ENCODE results near the gene LSM4. TPM values are rescaled to one million over a fixed set of nuclear protein-coding genes. Genes with fewer than 3 reads are reported as not detected.
A peak's percentile ranks its signal among the peaks of the same experiment; 100 is the strongest.

LSM4 gene
- total and polyA plus RNA-seq, 4 donors, result 32.2 to 91.8 (median 46.5) TPM

DNA sequence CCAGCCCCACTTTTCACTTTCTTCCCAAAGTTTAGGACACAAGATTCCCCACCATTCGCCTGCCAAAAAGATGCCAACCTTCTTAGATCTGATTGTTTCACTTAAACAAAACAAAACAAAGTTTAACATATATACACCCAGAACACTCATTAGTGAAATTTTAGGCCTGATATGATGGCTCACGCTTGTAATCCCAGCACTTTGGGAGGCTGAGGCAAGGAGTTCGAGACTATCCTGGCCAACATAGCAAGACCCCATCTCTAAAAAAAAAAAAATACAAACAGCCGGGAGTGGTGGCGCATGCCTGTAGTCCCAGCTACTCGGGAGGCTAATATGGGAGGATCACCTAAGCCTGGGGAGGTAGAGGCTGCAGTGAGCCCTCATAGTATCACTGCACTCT is 22.4 kb upstream of the LSM4 start:
- no peak overlapping the region for H3K27ac ChIP-seq (ENCODE audit: low read depth in 1 of 2, low read length in 2 of 2)
- no peaks in the 10 kb centered on the region for H3K9me3 ChIP-seq (ENCODE audit: control insufficient read depth, low read length)
- 91 to 95% methylated on average over 6 of the region's 6 CpGs for WGBS, 2 donors
- no peaks in the 10 kb centered on the region for H3K27me3 ChIP-seq (ENCODE audit: control insufficient read depth in 1 of 2, insufficient read depth in 2 of 2, low read length in 1 of 2)
- no peaks in the 10 kb centered on the region for H3K4me1 ChIP-seq (ENCODE audit: control insufficient read depth in 1 of 2, insufficient read depth in 2 of 2, low read length in 2 of 2)
- DNase-seq (no peak), ATAC-seq (ENCODE audit: low FRiP score) (no peak)
- H3K4me3 ChIP-seq (ENCODE audit: low read length in 2 of 2), result no peak overlapping the region
- intact Hi-C loops (cut with DNase I), result no loop called here
- no peaks in the 10 kb centered on the region for H3K36me3 ChIP-seq (ENCODE audit: control insufficient read depth in 1 of 2, insufficient read depth in 2 of 2, low read length in 1 of 2)

DNA sequence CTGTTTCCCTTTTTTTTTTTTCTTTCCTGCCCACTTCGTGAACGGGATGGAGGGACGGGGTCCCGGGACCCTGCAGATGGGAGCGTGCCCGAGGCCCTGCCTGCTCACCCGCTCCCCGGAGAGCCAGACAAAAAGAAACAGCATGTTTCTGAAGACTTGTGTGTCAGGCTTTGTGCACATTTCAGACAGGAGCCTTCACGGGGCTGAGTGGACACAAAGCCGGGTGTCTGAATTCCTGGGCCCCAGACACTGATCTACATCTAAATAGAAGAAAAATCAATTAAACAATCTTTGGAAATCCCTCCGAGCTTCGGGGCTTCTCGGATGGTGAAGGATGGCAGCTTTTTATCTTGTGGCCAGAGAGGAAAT is 21.7 kb upstream of the LSM4 start:
- 64 to 70% methylated on average over 13 of the region's 13 CpGs for WGBS, 2 donors
- no peaks in the 10 kb centered on the region for H3K27me3 ChIP-seq (ENCODE audit: control insufficient read depth in 1 of 2, insufficient read depth in 2 of 2, low read length in 1 of 2)
- no peak overlapping the region for H3K27ac ChIP-seq (ENCODE audit: low read depth in 1 of 2, low read length in 2 of 2)
- no peak for ATAC-seq (ENCODE audit: low FRiP score)
- H3K36me3 ChIP-seq (ENCODE audit: control insufficient read depth in 1 of 2, insufficient read depth in 2 of 2, low read length in 1 of 2), result no peaks in the 10 kb centered on the region
- no peak overlapping the region for H3K4me3 ChIP-seq (ENCODE audit: low read length in 2 of 2)
- no peaks in the 10 kb centered on the region for H3K9me3 ChIP-seq (ENCODE audit: control insufficient read depth, low read length)
- H3K4me1 ChIP-seq (ENCODE audit: control insufficient read depth in 1 of 2, insufficient read depth in 2 of 2, low read length in 2 of 2), result no peaks in the 10 kb centered on the region
- no peak for DNase-seq
- intact Hi-C loops (cut with DNase I), result no loop called here

DNA sequence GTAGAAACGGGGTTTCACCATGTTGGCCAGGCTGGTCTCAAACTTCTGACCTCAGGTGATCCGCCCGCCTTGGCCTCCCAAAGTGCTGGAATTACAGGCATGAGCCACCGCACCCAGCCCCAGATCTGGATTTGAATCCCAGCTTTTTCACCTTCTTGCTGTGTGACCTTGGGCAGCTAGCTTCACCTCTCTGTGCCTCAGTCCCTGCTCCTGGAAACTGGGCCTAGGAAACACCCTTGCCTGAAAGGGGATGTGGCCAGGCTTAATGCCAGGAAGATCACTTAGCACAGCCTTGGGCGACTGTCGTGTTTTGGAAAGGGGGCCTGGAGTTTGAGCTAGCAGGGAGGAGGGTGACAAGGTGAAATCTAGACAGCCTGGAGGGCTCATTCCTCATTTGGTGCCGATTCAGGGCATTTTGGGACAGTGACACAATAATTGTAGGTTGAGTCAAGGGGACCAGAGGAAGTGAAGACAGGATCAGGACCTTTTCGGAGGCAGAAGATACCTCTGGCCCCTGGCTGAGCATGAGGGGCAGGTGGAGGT is 19.3 kb upstream of the LSM4 start:
- WGBS, 2 donors, result 80% methylated on average over 8 of the region's 8 CpGs
- intact Hi-C loops (cut with DNase I), result no loop called here
- no peak overlapping the region for H3K27ac ChIP-seq (ENCODE audit: low read depth in 1 of 2, low read length in 2 of 2)

DNA sequence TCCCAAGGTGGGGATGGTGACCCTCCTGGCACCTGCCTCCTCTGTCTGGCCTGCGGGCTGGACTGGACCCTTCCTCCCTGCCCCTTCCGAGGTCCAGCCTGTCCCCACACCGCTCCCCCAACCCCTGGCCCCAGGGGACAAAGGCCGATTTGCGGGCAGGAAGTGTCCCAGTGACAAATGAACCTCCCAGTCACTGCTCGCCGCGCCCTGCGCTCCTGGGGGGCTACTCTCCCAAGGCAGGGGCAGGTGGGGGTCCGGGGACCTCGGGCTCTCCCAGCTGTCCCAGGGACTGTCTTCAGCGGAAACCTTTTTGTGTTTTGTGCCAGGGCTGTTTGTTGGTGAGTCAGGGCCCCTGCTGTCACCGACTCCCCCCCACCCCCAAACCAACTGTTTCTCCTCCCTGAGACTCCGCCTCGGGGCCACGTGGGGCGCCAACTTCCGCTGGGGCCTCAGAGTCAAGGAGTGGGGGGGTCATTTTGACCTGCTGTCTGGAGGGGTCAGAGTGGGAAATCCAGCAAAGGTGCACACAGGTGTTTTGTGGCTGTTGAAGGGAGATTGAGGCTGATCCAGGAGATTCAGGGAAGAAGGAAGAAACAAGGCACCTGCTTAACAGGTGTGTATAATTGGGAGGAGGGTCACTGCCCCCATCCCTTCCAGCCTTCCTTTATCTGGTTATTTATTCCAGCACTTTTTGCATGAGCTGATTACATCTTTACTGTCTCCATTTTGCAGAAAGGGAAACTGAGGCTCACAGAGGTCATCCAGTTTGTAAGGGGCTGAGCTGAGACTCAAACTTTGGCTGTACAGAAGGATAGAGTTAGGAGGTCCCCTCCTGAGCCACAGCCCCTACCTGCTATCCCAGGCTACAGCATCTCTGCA is 18.4 kb upstream of the LSM4 start:
- DNase-seq, result peak; percentile 72 to 88
- WGBS, 2 donors, result 0 to 2% methylated on average over 17 to 18 of the region's 18 CpGs
- intact Hi-C loops (cut with DNase I), result no loop called here

More for the DNA sequence above, 19.3 kb upstream of the LSM4 start:
- ATAC-seq (ENCODE audit: low FRiP score) (no peak), DNase-seq (no peak)
- Histone ChIP-seq H3K9me3 (ENCODE audit: control insufficient read depth, low read length) (no peaks in the 10 kb centered on the region), H3K4me1 (ENCODE audit: control insufficient read depth in 1 of 2, insufficient read depth in 2 of 2, low read length in 2 of 2) (no peaks in the 10 kb centered on the region), H3K36me3 (ENCODE audit: control insufficient read depth in 1 of 2, insufficient read depth in 2 of 2, low read length in 1 of 2) (no peaks in the 10 kb centered on the region), H3K27me3 (ENCODE audit: control insufficient read depth in 1 of 2, insufficient read depth in 2 of 2, low read length in 1 of 2) (no peaks in the 10 kb centered on the region), H3K4me3 (ENCODE audit: low read length in 2 of 2) (no peak overlapping the region)

DNA sequence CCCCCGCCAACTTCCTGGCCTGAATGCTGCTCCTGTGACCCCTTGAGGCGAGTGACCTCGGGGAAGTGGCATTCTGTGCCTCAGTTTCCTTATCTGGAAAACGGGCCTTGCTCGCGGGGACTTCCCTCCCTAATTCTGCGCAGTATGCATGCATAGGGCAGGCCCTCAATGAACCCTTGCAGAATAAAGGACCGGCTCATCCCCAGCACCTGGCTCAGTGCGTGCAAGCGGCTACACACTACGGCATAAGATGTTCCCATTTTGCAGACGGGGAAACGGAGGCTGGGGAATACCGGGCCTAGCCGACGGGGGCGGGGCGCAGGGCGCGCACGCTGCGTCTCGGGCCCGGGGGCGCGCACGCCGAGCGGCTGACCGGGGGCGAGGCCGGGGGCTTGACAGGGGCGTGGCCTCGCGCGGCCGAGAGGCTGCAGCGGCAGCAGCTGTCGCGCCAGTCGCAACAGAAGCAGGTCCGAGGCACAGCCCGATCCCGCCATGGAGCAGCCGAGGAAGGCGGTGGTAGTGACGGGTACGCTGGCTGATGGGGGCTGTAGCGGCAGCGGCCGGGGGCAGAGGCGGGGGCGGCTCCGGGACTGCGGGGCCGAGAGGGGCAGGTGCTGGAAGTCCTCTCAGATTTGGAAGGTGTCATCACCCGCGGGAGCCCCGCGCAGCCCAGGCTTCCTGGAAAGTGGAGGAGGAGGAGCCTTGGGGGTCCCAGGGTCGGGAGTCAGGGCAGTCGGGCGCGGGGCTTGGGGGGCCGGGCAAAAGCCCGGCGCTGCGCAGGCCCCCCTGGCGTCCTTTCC is 17.5 kb upstream of the LSM4 start, which contains the start of gene PGPEP1:
PGPEP1 (plus strand) TSS at position 409 of the 800 bp plus-strand sequence; CDS start at position 493, 84 bp downstream.
- H3K9me3 ChIP-seq (ENCODE audit: control insufficient read depth, low read length), result no peaks in the 10 kb centered on the region
- DNase-seq (peak; percentile 84 to 90), ATAC-seq (ENCODE audit: low FRiP score) (peak; percentile 86)
- intact Hi-C loops (cut with DNase I), result no loop called here
- no peaks in the 10 kb centered on the region for H3K4me1 ChIP-seq (ENCODE audit: control insufficient read depth in 1 of 2, insufficient read depth in 2 of 2, low read length in 2 of 2)
- no peaks in the 10 kb centered on the region for H3K36me3 ChIP-seq (ENCODE audit: control insufficient read depth in 1 of 2, insufficient read depth in 2 of 2, low read length in 1 of 2)
- H3K27ac ChIP-seq (ENCODE audit: low read depth in 1 of 2, low read length in 2 of 2), result peak within 1 kb of the TSS in 1 of 2 donors; percentile 81
- H3K4me3 ChIP-seq (ENCODE audit: low read length in 2 of 2), result peak within 1 kb of the TSS; percentile 55 to 95
- 5 to 7% methylated on average over 48 to 69 of the region's 69 CpGs for WGBS, 2 donors
- H3K27me3 ChIP-seq (ENCODE audit: control insufficient read depth in 1 of 2, insufficient read depth in 2 of 2, low read length in 1 of 2), result no peaks in the 10 kb centered on the region

More for the DNA sequence above, 18.4 kb upstream of the LSM4 start:
- Histone ChIP-seq H3K4me3 (ENCODE audit: low read length in 2 of 2) (peak overlapping the region; percentile 55 to 95), H3K4me1 (ENCODE audit: control insufficient read depth in 1 of 2, insufficient read depth in 2 of 2, low read length in 2 of 2) (no peaks in the 10 kb centered on the region), H3K27ac (ENCODE audit: low read depth in 1 of 2, low read length in 2 of 2) (peak overlapping the region in 1 of 2 donors; percentile 81), H3K36me3 (ENCODE audit: control insufficient read depth in 1 of 2, insufficient read depth in 2 of 2, low read length in 1 of 2) (no peaks in the 10 kb centered on the region), H3K27me3 (ENCODE audit: control insufficient read depth in 1 of 2, insufficient read depth in 2 of 2, low read length in 1 of 2) (no peaks in the 10 kb centered on the region), H3K9me3 (ENCODE audit: control insufficient read depth, low read length) (no peaks in the 10 kb centered on the region)
- peak; percentile 66 for ATAC-seq (ENCODE audit: low FRiP score)

DNA sequence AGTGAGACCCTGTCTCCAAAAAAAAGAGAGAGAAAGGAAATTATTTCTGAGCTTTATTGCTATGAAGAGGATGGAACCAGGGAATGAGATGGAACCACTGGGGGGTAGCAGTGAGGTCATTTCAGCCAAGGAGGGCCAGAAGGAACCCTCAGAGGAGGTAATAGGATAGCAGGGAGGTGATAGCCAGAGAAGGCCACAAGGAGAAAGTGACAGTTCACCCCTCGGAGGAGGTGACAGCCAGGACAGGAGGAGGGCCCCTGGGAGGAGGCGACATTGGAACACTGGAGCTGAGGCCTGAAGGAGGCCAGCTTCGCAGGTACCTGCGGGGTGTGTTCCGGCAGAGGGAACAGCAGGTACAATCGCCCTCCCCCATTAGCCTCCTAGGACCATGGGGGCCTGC is 16.8 kb upstream of the LSM4 start:
- intact Hi-C loops (cut with DNase I), result loop anchor here in 1 of 2 donors (10.0 kb wide), 1 partner anchor 125 kb away; no protein-coding TSS in a partner anchor
- no peaks in the 10 kb centered on the region for H3K9me3 ChIP-seq (ENCODE audit: control insufficient read depth, low read length)
- ATAC-seq (ENCODE audit: low FRiP score), result no peak
- H3K36me3 ChIP-seq (ENCODE audit: control insufficient read depth in 1 of 2, insufficient read depth in 2 of 2, low read length in 1 of 2), result no peaks in the 10 kb centered on the region
- H3K4me1 ChIP-seq (ENCODE audit: control insufficient read depth in 1 of 2, insufficient read depth in 2 of 2, low read length in 2 of 2), result no peaks in the 10 kb centered on the region
- H3K27ac ChIP-seq (ENCODE audit: low read depth in 1 of 2, low read length in 2 of 2), result no peak overlapping the region
- WGBS, 2 donors, result 52 to 60% methylated on average over 6 of the region's 6 CpGs
- no peaks in the 10 kb centered on the region for H3K27me3 ChIP-seq (ENCODE audit: control insufficient read depth in 1 of 2, insufficient read depth in 2 of 2, low read length in 1 of 2)
- H3K4me3 ChIP-seq (ENCODE audit: low read length in 2 of 2), result no peak overlapping the region
- DNase-seq, result no peak

DNA sequence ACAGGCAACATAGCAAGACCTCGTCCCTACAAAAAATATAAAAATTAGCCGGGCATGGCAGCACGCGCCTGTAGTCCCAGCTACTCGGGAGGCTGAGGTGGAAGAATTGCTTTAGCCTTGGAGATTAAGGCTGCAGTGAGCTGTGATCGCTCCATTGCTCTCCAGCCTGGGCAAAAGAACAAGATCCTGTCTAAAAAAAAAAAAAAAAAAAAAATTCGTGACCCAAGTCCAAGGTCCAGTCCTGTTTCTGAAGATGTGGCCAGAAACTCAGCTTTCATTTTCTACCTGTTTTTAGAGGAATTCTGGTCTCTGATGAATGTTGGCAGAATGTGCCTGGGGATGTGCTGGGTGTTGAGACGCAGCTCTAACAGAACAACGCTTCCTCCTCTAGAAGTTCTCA is 15.7 kb upstream of the LSM4 start:
- Histone ChIP-seq H3K36me3 (ENCODE audit: control insufficient read depth in 1 of 2, insufficient read depth in 2 of 2, low read length in 1 of 2) (no peaks in the 10 kb centered on the region), H3K27me3 (ENCODE audit: control insufficient read depth in 1 of 2, insufficient read depth in 2 of 2, low read length in 1 of 2) (no peaks in the 10 kb centered on the region), H3K4me3 (ENCODE audit: low read length in 2 of 2) (no peak overlapping the region), H3K27ac (ENCODE audit: low read depth in 1 of 2, low read length in 2 of 2) (no peak overlapping the region), H3K9me3 (ENCODE audit: control insufficient read depth, low read length) (no peaks in the 10 kb centered on the region), H3K4me1 (ENCODE audit: control insufficient read depth in 1 of 2, insufficient read depth in 2 of 2, low read length in 2 of 2) (no peaks in the 10 kb centered on the region)
- DNase-seq (no peak), ATAC-seq (ENCODE audit: low FRiP score) (no peak)
- intact Hi-C loops (cut with DNase I), result loop anchor here in 1 of 2 donors (10.0 kb wide), 1 partner anchor 124 kb away; no protein-coding TSS in a partner anchor
- 39 to 43% methylated on average over 9 of the region's 9 CpGs for WGBS, 2 donors

DNA sequence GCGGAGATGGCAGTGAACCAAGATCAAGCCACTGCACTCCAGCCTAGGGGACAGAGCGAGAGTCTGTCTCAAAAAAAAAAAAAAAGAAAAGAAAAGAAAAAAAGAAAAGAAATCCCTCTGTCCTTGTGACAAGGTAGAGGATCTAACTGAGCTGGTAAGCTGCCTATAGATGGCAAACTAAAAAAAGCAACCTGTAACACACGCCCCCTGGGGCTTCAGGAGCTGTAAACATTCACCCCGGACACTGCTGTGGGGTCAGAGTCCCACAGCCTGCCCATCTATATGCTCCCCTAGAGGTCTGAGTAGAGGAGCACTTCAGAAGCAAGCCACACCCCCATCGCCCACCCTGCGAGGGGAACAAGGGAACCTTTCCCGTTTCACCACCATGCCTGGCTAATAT is 13.2 kb upstream of the LSM4 start:
- no peak overlapping the region for H3K27ac ChIP-seq (ENCODE audit: low read depth in 1 of 2, low read length in 2 of 2)
- no peak overlapping the region for H3K4me3 ChIP-seq (ENCODE audit: low read length in 2 of 2)
- DNase-seq, result no peak
- H3K4me1 ChIP-seq (ENCODE audit: control insufficient read depth in 1 of 2, insufficient read depth in 2 of 2, low read length in 2 of 2), result no peaks in the 10 kb centered on the region
- 52 to 60% methylated on average over 7 of the region's 7 CpGs for WGBS, 2 donors
- H3K36me3 ChIP-seq (ENCODE audit: control insufficient read depth in 1 of 2, insufficient read depth in 2 of 2, low read length in 1 of 2), result no peaks in the 10 kb centered on the region
- H3K9me3 ChIP-seq (ENCODE audit: control insufficient read depth, low read length), result no peaks in the 10 kb centered on the region
- no peak for ATAC-seq (ENCODE audit: low FRiP score)
- intact Hi-C loops (cut with DNase I), result loop anchor here in 1 of 2 donors (10.0 kb wide), 1 partner anchor 121 kb away; no protein-coding TSS in a partner anchor
- no peaks in the 10 kb centered on the region for H3K27me3 ChIP-seq (ENCODE audit: control insufficient read depth in 1 of 2, insufficient read depth in 2 of 2, low read length in 1 of 2)
